ENCODE measurements around the gene OR1K1. TPM values are rescaled to one million over a fixed set of nuclear protein-coding genes. Genes with fewer than 3 reads are reported as not detected.

Gene OR1K1
- total RNA-seq, 1 experiment from 2014 or later = not detected

- TF ChIP-seq YY1 (IDR thresholded peaks at IDR 0.05; ENCODE audit: extremely low read depth, insufficient replicate concordance, low read depth, low read length) (no peak), EZH2 (IDR thresholded peaks at IDR 0.05) (no peak), RAD21 (IDR thresholded peaks at IDR 0.05; ENCODE audit: low read depth) (no peak), POLR2A (IDR thresholded peaks at IDR 0.05; ENCODE audit: borderline replicate concordance, extremely low read depth, insufficient read depth, insufficient read length) (no peak), JUND (IDR thresholded peaks at IDR 0.05) (no peak)
- TF ChIP-seq, protein P1, sequence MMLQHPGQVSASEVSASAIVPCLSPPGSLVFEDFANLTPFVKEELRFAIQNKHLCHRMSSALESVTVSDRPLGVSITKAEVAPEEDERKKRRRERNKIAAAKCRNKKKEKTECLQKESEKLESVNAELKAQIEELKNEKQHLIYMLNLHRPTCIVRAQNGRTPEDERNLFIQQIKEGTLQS (IDR thresholded peaks at IDR 0.05) = no peak
- TF ChIP-seq, protein P2, sequence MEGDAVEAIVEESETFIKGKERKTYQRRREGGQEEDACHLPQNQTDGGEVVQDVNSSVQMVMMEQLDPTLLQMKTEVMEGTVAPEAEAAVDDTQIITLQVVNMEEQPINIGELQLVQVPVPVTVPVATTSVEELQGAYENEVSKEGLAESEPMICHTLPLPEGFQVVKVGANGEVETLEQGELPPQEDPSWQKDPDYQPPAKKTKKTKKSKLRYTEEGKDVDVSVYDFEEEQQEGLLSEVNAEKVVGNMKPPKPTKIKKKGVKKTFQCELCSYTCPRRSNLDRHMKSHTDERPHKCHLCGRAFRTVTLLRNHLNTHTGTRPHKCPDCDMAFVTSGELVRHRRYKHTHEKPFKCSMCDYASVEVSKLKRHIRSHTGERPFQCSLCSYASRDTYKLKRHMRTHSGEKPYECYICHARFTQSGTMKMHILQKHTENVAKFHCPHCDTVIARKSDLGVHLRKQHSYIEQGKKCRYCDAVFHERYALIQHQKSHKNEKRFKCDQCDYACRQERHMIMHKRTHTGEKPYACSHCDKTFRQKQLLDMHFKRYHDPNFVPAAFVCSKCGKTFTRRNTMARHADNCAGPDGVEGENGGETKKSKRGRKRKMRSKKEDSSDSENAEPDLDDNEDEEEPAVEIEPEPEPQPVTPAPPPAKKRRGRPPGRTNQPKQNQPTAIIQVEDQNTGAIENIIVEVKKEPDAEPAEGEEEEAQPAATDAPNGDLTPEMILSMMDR (IDR thresholded peaks at IDR 0.05 in 2 of 3, conservative IDR thresholded peaks at IDR 0.05 in 1 of 3; ENCODE audit: borderline replicate concordance in 1 of 3, insufficient read depth in 1 of 3, low read depth in 2 of 3, low read length in 2 of 3) = no peak
These were observed 14.6 kb downstream of the OR1K1 start (continued) for GRCh38 chr9:122814545-122814944.

GRCh38 chr9:122815544-122815943 is 15.6 kb downstream of the OR1K1 start:
- intact Hi-C loops (cut with micrococcal nuclease) = no loop called here
- H3K9me2 ChIP-seq (ENCODE audit: insufficient read depth) = no peaks in the 10 kb centered on the region
- H3K4me2 ChIP-seq (ENCODE audit: low read length) = no peak overlapping the region
- no peaks in the 10 kb centered on the region for H3K27me3 ChIP-seq (ENCODE audit: insufficient read depth, low read length)
- no TSS peak for BruUV-seq (replicated peaks)
- H3K9ac ChIP-seq (ENCODE audit: low read length) = no peak overlapping the region
- H2AFZ ChIP-seq (ENCODE audit: low read depth, low read length, poor library complexity, severe bottlenecking) = no peak overlapping the region
- POLR2A ChIA-PET = no interaction called here
- ATAC-seq (no peak), DNase-seq (ENCODE audit: low read depth, low spot score) (no peak)
- no peaks in the 10 kb centered on the region for H3K9me3 ChIP-seq (ENCODE audit: control insufficient read depth in 1 of 2, insufficient read depth in 1 of 2, low read depth in 1 of 2, low read length in 2 of 2)
- no peak overlapping the region for H3K4me3 ChIP-seq (replicated peaks in 1 of 2; ENCODE audit: low read depth in 1 of 2, low read length in 2 of 2)
- peaks cover 4 to 10% of the 10 kb centered on the region in 2 experiments; a peak in 3 of 4 replicates for H3K4me1 ChIP-seq (ENCODE audit: control insufficient read depth in 1 of 2, insufficient read depth in 2 of 2, low read length in 2 of 2)
- no peak overlapping the region for H3K27ac ChIP-seq (ENCODE audit: low read depth, low read length)
- RAD21 ChIA-PET (ENCODE audit: low non-redundant PET in 1 of 2, low total read pairs in 2 of 2, uncharacterized antibody in 2 of 2, unreplicated experiment in 2 of 2) = no interaction called here
- peaks cover 0 to 5% of the 10 kb centered on the region in 2 experiments; a peak in 2 of 4 replicates for H3K36me3 ChIP-seq (ENCODE audit: control insufficient read depth in 1 of 2, insufficient read depth in 2 of 2, low read length in 2 of 2)
- CTCF ChIA-PET = no interaction called here
- H4K20me1 ChIP-seq (ENCODE audit: insufficient read depth) = no peaks in the 10 kb centered on the region
- no peaks in the 10 kb centered on the region for H3K79me2 ChIP-seq (ENCODE audit: insufficient read depth, low read length)
- 0 out of 2 replicates have a peak, but pooled peaks have one; percentile 17 for TF ChIP-seq RAD21 (IDR thresholded peaks at IDR 0.05; ENCODE audit: low read depth)
- TF ChIP-seq FOSL1 (IDR thresholded peaks at IDR 0.05; ENCODE audit: low read depth) = peak; percentile 33; the same call in 1 of the 2 replicates
- no peak for TF ChIP-seq EZH2 (IDR thresholded peaks at IDR 0.05)
- TF ChIP-seq MAX (IDR thresholded peaks at IDR 0.05) = no peak
- no peak for TF ChIP-seq TCF7L2 (IDR thresholded peaks at IDR 0.05; ENCODE audit: borderline replicate concordance, extremely low read depth, insufficient read depth, insufficient read length)
- no peak for TF ChIP-seq REST (IDR thresholded peaks at IDR 0.05; ENCODE audit: low read depth)
- no peak for TF ChIP-seq SRF (IDR thresholded peaks at IDR 0.05; ENCODE audit: low read depth)
- TF ChIP-seq, protein P2 (IDR thresholded peaks at IDR 0.05 in 2 of 3, conservative IDR thresholded peaks at IDR 0.05 in 1 of 3; ENCODE audit: borderline replicate concordance in 1 of 3, insufficient read depth in 1 of 3, low read depth in 2 of 3, low read length in 2 of 3) = no peak
- TF ChIP-seq, protein P1 (IDR thresholded peaks at IDR 0.05) = no peak
- TF ChIP-seq EZH2phosphoT487 (IDR thresholded peaks at IDR 0.05; ENCODE audit: borderline replicate concordance) = no peak
- no peak for TF ChIP-seq ZFX (IDR thresholded peaks at IDR 0.05)
- TF ChIP-seq CBX3 (IDR thresholded peaks at IDR 0.05; ENCODE audit: low read depth) = no peak
- TF ChIP-seq ELF1 (IDR thresholded peaks at IDR 0.05; ENCODE audit: borderline replicate concordance, low read depth) = no peak
- TF ChIP-seq JUND (IDR thresholded peaks at IDR 0.05) = peak; percentile 38
- TF ChIP-seq CEBPB (IDR thresholded peaks at IDR 0.05; ENCODE audit: low read depth) = no peak

Data from HCT116 (cell line).